Ovary (tissue), 9 donors: ENCODE data around the gene RUNX1. TPM values are rescaled to one million over a fixed set of nuclear protein-coding genes. Genes with fewer than 3 reads are reported as not detected.

Source experiments
- DNase-seq, 5 donors: peaks; one replicate each; pipeline ENCODE4 v3.0.0-alpha.2; 2019 to 2020
- H3K27ac ChIP-seq, 2 donors: fragments of 200-600 bp; one replicate each; pipeline versions ENCODE4 v1.5.1 to v1.8.0; 2019 to 2022
- H3K27me3 ChIP-seq: fragments of 200-600 bp; one replicate; pipeline ENCODE4 v1.8.0; 2022
- H3K36me3 ChIP-seq: fragments of 200-600 bp; sonication (generic); one replicate; pipeline ENCODE4 v1.5.1; 2019
- H3K4me1 ChIP-seq: one replicate; pipeline ENCODE4 v1.8.1; 2013; ENCODE audit warnings: mild to moderate bottlenecking, moderate library complexity; ENCODE audit not compliant: insufficient read depth
- H3K4me3 ChIP-seq: fragments of 200-600 bp; sonication (generic); one replicate; pipeline ENCODE4 v1.5.1; 2017
- H3K9me3 ChIP-seq, 2 donors: fragments of 200-600 bp in 1 of 2; sonication (generic) in 1 of 2; one replicate each; pipeline versions ENCODE4 v1.5.1 to v1.8.1; 2013 to 2019; ENCODE audit warnings: mild to moderate bottlenecking in 1 of 2, moderate library complexity in 1 of 2
- EP300 ChIP-seq: sonication (generic); formaldehyde crosslinking; IDR thresholded peaks from one replicate; pipeline ENCODE4 v1.6.1; 2017; ENCODE audit warnings: antibody characterized with exemption
- POLR2A ChIP-seq: fragments of 450-650 bp; IDR thresholded peaks from one replicate; pipeline ENCODE4 v1.6.1; 2017; ENCODE audit warnings: antibody characterized with exemption, mild to moderate bottlenecking, moderate library complexity
- WGBS, 3 donors: extraction: QIAGEN DNeasy Blood & Tissue Kit in 1 of 3; methylation state at CpG; one replicate each; pipeline versions ENCODE4 v1.1.5 to v1.1.7; 2013 to 2017; 5-methylcytosine and 5-hydroxymethylcytosine counted together
- intact Hi-C, 4 donors: fragments of 100-400 bp; cut with DNase I; formaldehyde crosslinking; loops; one replicate each; pipeline versions ENCODE4 v1.11.0 to v1.15.1; 2022 to 2023
- polyA plus RNA-seq, 2 donors: library from polyadenylated mRNA; stranded (reverse); fragments of 200-250 nt in 1 of 2; fragments of 350-450 nt in 1 of 2; fragmentation: Illumina TruSeq in 1 of 2; extraction: RNeasy Lipid Tissue Mini Kit (QIAGEN cat#74804) in 1 of 2; gene quantifications; one replicate each; pipeline ENCODE4 v1.2.3, GENCODE V29; 2013 to 2014
- total RNA-seq, 7 donors: library from RNA; depleted of rRNA in 2 of 7; stranded (reverse); fragments of >200 nt in 2 of 7; fragmentation: NEBNext Ultra II Directional in 3 of 7; extraction: Animal tissue kit (Norgen Biotek cat#: 25700) in 3 of 7; gene quantifications; one replicate each; pipeline versions ENCODE4 v1.1.0 to v1.2.4, GENCODE V29; 2016 to 2023
- TF ChIP-seq, protein P1 (sequence below), 3 donors: fragments of 450-650 bp in 2 of 3; fragments of 200-600 bp in 1 of 3; IDR thresholded peaks; one replicate each; pipeline versions ENCODE4 v1.5.1 to v1.8.0; 2016 to 2022; ENCODE audit warnings: antibody characterized with exemption in 3 of 3, mild to moderate bottlenecking in 1 of 3
- donor health status: DM: no; HTN: no; CAD: no; lungs with moderate emphysema.
- donor health status: DM: no; HTN: no; CAD: no.
- donor health status: Bipolar disorder and iron deficiency.
- donor health status: DM: yes; HTN: yes; CAD: no.
- donor health status: DM: no; HTN: no; CAD: no.
- donor health status: DM: yes; HTN: yes; CAD: no.

The RUNX1 gene
- total and polyA plus RNA-seq, 9 donors: 6.0 to 27.4 (median 17.8) TPM

DNA sequence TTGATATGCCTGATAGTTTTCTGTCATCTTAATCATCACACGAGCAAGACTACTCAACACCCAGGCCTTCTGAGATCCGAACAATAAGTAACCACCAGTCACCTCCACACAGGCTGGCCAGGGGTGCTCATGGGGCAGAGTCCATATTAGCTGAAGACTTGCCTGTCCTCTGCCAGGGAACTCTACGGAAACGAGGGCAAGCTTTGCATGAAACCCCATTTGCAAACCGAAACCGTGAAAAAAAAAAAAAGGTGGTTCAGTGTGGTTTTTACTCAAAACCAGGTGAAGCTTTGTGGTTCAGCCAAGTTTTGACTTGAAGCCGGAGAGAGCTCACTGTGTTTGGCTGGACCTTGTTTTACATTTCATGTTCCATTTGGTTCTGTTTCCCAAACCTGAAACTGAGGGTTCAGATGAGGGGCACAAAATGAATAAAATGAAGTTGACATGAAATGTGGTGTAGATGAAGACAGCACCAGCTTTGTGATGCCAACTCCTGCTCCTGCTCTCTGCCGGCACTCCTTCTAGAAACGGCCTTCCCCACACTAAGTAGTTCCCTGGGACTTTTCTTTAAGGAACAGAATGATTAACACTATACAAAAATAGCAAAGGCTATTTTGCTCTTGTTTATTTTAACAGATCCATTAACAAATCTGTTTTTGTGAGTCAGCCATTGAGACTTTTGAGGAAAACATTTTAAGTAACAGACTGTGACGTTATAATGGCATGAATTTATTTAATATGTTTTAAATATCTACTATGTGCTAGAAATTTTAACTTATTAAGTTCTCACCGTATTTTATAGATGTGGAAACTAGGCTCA is 74.7 kb downstream of the RUNX1 start:
- H3K27me3 ChIP-seq: no peaks in the 10 kb centered on the region
- 86 to 93% (median 89%) methylated on average over 11 of the region's 11 CpGs for WGBS, 3 donors
- H3K36me3 ChIP-seq: no peaks in the 10 kb centered on the region
- intact Hi-C loops: no loop called here
- no peak overlapping the region for H3K4me3 ChIP-seq
- no peaks in the 10 kb centered on the region for H3K9me3 ChIP-seq
- no peak for TF ChIP-seq POLR2A
- no peak for TF ChIP-seq EP300
- TF ChIP-seq, protein P1, sequence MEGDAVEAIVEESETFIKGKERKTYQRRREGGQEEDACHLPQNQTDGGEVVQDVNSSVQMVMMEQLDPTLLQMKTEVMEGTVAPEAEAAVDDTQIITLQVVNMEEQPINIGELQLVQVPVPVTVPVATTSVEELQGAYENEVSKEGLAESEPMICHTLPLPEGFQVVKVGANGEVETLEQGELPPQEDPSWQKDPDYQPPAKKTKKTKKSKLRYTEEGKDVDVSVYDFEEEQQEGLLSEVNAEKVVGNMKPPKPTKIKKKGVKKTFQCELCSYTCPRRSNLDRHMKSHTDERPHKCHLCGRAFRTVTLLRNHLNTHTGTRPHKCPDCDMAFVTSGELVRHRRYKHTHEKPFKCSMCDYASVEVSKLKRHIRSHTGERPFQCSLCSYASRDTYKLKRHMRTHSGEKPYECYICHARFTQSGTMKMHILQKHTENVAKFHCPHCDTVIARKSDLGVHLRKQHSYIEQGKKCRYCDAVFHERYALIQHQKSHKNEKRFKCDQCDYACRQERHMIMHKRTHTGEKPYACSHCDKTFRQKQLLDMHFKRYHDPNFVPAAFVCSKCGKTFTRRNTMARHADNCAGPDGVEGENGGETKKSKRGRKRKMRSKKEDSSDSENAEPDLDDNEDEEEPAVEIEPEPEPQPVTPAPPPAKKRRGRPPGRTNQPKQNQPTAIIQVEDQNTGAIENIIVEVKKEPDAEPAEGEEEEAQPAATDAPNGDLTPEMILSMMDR (IDR thresholded peaks at IDR 0.05): no peak
- no peaks in the 10 kb centered on the region for H3K4me1 ChIP-seq
- no peak for DNase-seq
- no peak overlapping the region for H3K27ac ChIP-seq

DNA sequence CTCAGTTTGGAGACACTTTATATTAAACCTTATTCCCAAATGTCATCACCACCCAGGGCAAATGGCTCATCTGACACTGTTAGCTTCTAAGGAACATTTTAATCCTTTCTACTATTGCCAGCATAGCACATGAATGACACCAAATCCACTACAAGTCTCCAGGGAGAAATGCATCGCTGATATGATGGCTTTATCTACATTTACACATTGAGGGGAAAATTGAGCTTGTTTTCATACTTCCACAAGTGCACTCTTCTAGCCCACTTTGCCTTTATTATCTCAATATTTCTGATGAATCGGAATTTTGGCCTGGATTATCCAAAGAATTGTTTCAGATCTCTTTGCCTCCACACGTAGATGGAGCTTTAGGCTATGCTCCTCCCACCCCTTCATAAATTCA is 75.4 kb downstream of the RUNX1 start:
- no peak for TF ChIP-seq EP300
- TF ChIP-seq POLR2A: no peak
- TF ChIP-seq, protein P1 (IDR thresholded peaks at IDR 0.05): no peak
- no peaks in the 10 kb centered on the region for H3K9me3 ChIP-seq
- no peak overlapping the region for H3K27ac ChIP-seq
- H3K4me3 ChIP-seq: no peak overlapping the region
- DNase-seq: no peak
- WGBS, 3 donors: 77 to 90% (median 85%) methylated on average over 3 of the region's 3 CpGs
- no peaks in the 10 kb centered on the region for H3K27me3 ChIP-seq
- H3K36me3 ChIP-seq: no peaks in the 10 kb centered on the region
- H3K4me1 ChIP-seq: no peaks in the 10 kb centered on the region
- intact Hi-C loops: no loop called here

GRCh38 chr21:34971656-34972055 is 77.4 kb downstream of the RUNX1 start:
- Histone ChIP-seq H3K27ac (no peak overlapping the region), H3K4me1 (no peaks in the 10 kb centered on the region), H3K9me3 (no peaks in the 10 kb centered on the region), H3K27me3 (no peaks in the 10 kb centered on the region), H3K36me3 (no peaks in the 10 kb centered on the region), H3K4me3 (no peak overlapping the region)
- WGBS, 3 donors: 94 to 96% (median 95%) methylated on average over 1 of the region's 1 CpG
- intact Hi-C loops: no loop called here
- TF ChIP-seq POLR2A (no peak), EP300 (no peak)
- TF ChIP-seq, protein P1 (IDR thresholded peaks at IDR 0.05): no peak
- DNase-seq: no peak

DNA sequence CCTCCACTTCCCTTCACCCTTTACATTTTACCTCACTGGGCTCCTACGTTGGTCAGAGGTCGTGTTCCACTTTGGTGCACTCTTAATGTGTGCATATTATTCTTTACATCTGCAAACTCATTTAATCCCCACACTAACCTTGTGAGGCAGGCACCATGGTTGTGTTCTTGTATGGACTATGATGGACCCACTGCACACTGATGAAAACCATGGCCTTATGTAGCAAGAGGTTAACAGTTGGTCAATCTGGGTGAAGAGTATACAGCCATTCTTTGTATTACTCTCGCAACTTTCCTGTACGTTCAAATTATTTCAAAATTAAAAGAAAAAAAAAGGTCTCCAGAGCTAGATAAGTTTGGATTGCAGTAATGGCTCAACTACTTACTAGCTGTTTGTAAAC is 78.5 kb downstream of the RUNX1 start:
- peaks cover 3% of the 10 kb centered on the region for H3K27me3 ChIP-seq
- DNase-seq: no peak

More for the DNA sequence above, 78.5 kb downstream of the RUNX1 start:
- H3K4me1 ChIP-seq: no peaks in the 10 kb centered on the region
- no peaks in the 10 kb centered on the region for H3K36me3 ChIP-seq
- WGBS, 3 donors: 94 to 97% (median 95%) methylated on average over 4 of the region's 4 CpGs
- H3K9me3 ChIP-seq: no peaks in the 10 kb centered on the region
- no peak overlapping the region for H3K4me3 ChIP-seq
- intact Hi-C loops: no loop called here
- TF ChIP-seq, protein P1 (IDR thresholded peaks at IDR 0.05): no peak
- TF ChIP-seq EP300 (no peak), POLR2A (no peak)
- no peak overlapping the region for H3K27ac ChIP-seq
